LHCN-M2 (cell line): ENCODE data around the gene KRTAP4-4. TPM values are rescaled to one million over a fixed set of nuclear protein-coding genes. Genes with fewer than 3 reads are reported as not detected.
"Not testable (repeated sequence)": the region's sequence is repeated elsewhere in the genome, so short reads cannot be mapped to it uniquely, and the experiment has no call there.

ENCODE experiments used
- DNase-seq: peaks from one replicate; pipeline ENCODE4 v3.0.0-alpha.2; 2012; ENCODE audit warnings: low read depth
- polyA plus RNA-seq: library from polyadenylated mRNA; unstranded; fragments of >200 nt; gene quantifications from one replicate; pipeline ENCODE4 v1.2.1, GENCODE V29; 2012; ENCODE audit warnings: missing spikeins
- total RNA-seq: library from RNA; depleted of rRNA; stranded (reverse); fragments of >200 nt; gene quantifications from 2 replicates; pipeline ENCODE4 v1.2.3, GENCODE V29; 2014; rRNA removed

Gene KRTAP4-4
- total RNA-seq = not detected in 2 replicates
- polyA plus RNA-seq = not detected

DNA sequence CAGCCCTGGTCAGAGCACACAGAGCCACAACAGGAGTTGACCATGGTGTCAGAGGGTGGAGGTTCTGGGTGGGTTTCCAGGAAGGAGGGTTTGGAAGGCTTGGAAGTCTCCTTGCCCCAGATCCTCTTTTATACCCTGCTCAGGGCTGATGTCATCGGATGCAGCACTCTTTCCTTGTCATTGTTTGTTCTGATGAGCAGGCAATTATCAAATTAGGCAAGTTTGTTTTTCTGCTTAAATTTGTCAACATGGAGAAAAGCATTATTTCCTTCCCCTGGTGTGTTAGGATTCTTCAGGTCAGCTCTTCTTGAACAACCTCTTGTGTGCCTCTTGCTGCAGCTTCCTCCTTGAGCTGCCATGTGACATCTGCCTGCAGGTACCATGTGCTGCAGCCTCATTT lies at the start of gene KRTAP4-4:
Gene KRTAP4-4 (minus strand): TSS at position 101 of the 400 bp plus-strand sequence. CDS start 57 bp downstream, at position 44.
- no peak for DNase-seq

DNA sequence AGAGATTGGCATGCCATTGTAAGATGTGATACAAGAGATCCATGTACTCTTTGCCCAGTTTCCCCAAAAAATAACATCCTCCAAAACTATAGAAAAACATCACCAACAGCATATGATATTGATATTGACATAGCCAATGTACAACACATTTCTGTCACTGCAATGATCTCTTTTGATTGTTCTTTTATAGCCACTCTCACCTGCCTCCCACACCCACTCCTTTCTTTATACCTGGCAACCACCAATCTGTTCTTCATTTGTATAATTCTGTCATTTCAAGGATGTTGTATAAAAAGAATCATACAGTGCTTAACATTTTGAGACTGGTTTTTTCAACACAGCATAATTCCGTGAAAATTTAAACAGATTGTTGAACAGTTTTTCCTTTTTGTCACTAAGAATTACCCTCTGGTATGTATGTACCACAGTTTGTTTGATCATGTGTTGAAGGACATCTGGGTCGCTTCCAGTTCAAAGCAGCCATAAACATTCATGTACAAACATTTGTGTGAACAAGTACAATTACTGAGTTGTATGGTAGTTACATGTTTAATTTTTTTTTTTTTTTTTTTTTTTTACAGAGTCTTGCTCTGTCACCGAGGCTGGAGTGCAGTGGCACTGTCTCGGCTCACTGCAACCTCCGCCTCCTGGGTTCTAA lies 39.0 kb upstream of the KRTAP4-4 start:
- DNase-seq = no peak

DNA sequence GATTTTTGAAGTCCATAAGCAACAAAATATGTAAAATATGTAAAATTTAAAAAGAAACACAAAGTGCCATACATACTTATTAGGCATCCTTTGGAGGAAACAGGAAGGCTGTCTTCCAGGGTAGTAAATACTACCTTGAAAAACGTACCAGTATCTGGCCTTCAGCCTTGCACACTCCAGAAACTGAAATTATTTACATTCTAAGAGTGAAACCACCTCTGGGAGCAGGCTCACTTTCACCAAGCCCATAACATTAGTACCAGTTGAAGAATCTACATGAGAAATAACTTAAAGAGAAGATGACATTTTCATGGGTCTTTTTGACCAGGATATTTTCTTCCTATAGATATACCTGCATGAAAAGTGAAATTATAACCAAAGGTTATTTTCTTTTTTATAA lies 35.5 kb upstream of the KRTAP4-4 start:
- no peak for DNase-seq

DNA sequence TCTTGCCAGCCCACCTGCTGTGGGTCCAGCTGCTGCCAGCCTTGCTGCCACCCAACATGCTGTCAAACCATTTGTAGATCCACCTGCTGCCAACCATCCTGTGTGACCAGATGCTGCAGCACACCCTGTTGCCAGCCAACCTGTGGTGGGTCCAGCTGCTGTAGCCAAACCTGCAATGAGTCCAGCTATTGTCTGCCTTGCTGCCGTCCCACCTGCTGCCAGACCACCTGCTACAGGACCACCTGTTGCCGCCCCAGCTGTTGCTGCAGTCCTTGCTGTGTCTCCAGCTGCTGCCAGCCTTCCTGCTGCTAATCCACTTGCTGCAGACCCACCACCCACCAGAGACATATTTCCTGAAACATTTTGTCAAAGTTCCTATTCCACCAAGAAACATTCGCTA lies 29.8 kb upstream of the KRTAP4-4 start:
- peak; percentile 14 for DNase-seq

DNA sequence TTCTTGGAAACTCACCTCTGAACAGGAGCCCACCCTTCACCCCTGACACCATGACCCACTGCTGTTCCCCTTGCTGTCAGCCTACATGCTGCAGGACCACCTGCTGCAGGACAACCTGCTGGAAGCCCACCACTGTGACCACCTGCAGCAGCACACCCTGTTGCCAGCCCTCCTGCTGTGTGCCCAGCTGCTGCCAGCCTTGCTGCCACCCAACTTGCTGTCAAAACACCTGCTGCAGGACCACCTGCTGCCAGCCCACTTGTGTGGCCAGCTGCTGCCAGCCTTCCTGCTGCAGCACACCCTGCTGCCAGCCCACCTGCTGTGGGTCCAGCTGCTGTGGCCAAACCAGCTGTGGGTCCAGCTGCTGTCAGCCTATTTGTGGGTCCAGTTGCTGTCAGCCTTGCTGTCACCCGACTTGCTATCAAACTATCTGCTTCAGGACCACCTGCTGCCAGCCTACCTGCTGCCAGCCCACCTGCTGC lies 29.3 kb upstream of the KRTAP4-4 start, which contains the start of gene KRTAP9-1:
Gene KRTAP9-1 (plus strand): TSS at position 51 of the 482 bp plus-strand sequence. CDS start 0 bp downstream, at position 51.
- not testable (repeated sequence) for DNase-seq

DNA sequence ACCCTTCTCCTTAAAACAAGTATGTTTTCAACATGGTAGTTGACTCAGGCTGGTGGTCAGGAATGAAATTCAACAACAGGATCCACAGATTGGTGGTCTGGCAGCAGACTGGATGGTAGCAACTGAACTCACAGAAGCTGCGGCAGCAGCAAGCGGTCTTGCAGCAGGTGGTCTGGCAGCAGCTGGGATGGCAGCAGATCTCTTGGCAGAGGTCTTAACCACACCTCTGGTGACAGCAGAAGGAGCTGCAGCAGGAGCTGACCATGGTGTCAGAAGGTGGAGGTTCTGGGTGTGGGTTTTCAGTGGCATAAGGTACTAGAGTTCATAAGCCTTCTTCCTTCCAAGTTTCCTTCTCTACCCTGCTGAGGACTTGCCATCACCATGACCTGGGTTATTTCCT lies 26.3 kb upstream of the KRTAP4-4 start:
- DNase-seq = peak; percentile 60

DNA sequence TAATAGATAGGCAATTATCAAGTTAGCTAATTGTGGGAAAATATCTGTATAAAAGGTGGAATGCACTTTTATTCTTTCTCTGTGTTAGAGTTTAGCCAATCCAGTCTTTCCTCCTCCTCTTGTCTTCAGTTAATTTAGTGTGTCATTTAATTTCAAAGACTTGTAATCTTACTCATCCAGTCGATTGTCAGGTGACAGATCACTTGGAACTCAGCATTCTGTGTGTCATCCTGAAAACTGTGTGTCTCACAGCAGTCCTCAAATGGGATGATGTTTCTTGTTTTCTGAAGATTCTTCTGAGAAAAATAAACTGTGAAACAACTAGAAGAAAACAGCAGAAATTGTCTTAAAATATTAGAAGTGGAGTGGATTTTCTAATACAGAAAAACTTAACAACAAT lies 24.5 kb upstream of the KRTAP4-4 start:
- DNase-seq = no peak

DNA sequence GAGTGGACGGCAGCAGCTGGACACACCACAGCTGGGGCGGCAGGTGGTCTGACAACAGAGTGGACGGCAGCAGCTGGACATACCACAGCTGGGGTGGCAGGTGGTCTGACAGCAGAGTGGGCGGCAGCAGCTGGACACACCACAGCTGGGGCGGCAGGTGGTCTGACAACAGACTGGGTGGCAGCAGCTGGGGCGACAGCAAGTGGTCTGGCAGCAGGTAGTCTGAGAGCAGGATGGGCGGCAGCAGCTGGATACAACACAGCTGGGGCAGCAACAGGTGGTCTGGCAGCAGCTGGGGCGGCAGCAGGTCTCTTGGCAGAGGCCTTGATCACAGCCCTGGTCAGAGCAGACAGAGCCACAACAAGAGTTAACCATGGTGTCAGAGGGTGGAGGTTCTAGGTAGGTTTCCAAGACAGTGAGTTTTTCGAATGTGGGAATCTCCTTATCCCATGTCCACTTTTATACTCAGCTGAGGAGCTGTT lies 24.0 kb upstream of the KRTAP4-4 start, which contains the start of gene KRTAP4-1:
Gene KRTAP4-1 (minus strand): TSS at position 432 of the 482 bp plus-strand sequence. CDS start 57 bp downstream, at position 375.
- peak; percentile 32 for DNase-seq

DNA sequence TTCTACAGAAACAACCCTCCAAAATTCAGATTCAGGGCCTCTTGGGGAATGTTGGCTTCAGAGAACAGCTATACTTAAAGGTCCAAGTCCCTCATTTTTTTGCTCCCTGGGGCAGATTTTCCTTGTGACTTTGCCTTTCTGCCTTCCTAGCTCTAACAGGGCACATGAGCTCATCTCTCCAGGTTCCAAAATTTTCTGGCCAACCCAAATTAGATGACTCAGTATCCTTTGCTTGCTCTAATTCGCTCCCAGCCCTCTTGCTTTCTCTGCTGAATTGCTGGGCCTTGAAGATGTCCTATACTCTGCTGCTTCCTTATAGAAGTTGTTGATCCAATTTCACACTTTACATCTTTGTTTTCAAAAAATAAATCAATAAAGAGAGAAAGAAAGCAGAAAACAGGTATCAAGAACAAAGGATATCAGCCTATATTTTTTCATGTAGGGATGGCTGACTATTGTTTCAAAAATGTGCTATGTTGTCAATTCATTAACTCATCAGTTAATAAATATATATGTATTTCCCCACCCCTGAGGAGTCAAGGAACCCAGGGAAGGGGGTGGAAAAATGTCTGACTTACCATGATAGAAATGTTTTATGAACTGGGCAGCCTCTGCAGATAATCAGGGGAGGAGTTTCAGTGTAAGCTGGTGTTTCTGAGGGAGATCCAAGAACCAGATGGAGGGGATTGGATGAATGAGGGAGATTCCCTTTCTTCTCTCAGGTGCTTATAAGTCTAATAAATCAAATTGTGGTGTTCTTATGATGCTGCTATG lies 18.5 kb upstream of the KRTAP4-4 start:
- no peak for DNase-seq

DNA sequence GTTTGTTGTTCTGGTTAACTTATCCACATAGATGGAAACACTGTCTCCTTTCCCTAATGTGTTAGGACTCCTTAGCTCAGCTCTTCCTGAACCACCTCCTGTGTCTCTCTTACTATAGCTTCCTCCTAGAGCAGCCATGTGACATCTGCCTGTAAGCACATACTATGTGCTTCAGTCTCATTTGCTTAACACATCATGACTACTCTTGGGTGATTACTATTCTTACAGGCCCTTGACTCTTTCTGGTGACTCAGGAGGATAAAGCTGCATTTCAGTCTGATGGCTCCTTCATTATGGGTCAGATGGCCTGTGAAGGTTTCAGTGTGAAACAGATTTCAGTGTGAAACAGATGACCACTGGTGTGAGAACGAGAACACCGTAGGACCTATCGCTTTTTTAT lies 17.8 kb upstream of the KRTAP4-4 start:
- no peak for DNase-seq

DNA sequence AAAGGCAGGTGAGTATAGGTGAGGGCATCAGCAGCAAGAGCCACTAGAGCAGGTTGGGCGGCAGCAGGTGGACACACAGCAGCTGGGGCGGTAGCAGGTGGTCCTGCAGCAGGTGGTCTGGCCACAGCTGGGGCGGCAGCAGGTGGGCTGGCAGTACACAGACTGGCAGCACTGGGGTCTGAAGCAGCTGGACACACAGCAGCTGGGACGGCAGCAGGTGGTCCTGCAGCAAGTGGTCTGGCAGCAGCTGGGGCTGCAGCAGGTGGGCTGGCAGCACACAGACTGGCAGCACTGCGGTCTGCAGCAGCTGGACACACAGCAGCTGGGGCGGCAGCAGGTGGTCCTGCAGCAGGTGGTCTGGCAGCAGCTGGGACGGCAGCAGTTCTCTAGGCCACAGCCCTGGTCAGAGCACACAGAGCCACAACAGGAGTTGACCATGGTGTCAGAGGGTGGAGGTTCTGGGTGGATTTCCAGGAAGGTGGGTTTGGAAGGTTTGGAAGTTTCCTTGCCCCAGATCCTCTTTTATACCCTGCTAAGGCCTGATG lies 17.3 kb upstream of the KRTAP4-4 start, which contains the start of gene KRTAP4-2:
Gene KRTAP4-2 (minus strand): TSS at position 495 of the 545 bp plus-strand sequence. CDS start 57 bp downstream, at position 438.
- no peak for DNase-seq

DNA sequence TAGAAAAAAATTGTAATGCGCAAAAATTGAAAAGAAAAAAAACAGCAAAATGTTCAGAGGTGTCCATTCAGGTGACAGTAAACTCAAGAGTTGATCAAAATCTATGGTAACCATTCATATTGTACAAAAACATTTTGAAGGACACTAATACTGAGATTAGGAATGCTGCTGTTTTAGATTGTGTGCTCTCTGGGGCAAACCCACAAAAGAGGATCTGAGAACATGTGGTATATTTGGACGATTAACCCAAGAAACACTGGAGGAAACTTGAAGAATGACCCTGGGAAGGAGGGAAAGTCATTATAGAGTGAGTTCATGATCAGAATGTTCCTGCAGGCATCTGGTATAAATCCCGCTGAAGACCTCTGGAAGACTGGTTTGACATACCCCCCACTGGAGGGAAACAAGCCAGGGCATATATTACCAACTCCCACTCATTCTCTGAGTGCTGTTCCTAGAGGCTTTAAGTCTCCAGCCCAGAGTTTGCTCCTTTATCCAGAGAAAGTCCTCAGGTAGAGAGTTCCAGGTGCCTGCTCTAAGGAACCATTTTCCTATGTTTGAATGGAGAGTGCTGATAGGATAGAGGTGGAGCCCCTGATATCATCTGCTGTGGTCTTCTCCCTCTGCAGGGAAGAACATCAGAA lies 16.3 kb upstream of the KRTAP4-4 start:
- DNase-seq = no peak

DNA sequence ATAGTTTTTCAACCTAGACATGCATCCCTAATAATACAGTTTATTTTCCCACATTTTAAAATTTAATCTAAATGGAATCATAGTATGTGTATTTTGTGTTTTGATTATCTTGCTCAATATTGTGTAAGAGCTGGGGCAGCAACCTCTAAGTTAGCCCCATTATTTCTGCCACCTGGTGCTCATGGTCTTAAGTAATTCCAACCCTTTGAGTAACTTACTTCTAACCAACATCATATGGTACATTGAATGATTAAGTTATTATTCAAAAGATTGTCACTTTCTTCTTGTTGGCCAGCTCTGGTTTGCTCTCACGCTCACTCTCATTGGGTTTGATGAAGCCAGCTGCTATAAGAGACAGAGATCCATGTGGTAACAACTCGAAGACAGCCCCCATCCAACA lies 11.3 kb upstream of the KRTAP4-4 start:
- DNase-seq = peak; percentile 35

DNA sequence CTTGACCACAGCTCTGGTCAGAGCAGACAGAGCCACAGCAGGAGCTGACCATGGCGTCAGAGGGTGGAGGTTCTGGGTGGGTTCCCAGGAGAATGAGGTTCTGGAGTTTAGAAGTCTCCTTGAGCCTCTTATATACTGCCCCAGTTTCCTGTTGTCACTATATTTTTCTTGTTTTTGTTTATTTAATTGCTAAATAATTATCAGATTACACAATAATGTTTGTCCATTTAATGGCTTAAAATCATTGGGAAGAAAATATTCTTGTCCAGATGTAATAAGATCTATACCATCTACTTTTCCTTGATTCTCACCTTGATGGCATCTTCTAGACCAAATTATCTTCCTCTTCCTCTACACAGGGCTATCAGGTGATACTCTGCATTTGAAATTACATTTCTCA lies 7.6 kb upstream of the KRTAP4-4 start, which contains the start of gene KRTAP4-3:
Gene KRTAP4-3 (minus strand): TSS at position 101 of the 400 bp plus-strand sequence. CDS start 49 bp downstream, at position 52.
- no peak for DNase-seq

DNA sequence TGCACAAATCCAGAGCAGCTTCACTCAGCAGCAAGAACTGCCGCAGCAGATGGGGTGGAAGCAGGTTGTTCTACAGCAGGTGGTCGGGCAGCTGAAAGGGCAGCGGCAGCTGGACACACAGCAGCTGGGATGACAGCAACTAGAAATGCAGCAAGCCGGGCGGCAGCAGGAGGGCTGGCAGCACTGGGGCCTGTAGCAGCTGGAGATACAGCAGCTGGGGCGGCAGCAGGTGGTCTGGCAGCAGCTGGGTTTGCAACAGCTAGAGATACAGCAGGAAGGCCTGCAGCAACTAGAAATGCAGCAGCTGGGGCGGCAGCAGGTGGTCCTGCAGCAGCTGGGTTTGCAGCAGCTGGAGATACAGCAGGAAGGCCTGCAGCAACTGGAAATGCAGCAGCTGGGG lies 7.0 kb upstream of the KRTAP4-4 start:
- DNase-seq = peak; percentile 14

DNA sequence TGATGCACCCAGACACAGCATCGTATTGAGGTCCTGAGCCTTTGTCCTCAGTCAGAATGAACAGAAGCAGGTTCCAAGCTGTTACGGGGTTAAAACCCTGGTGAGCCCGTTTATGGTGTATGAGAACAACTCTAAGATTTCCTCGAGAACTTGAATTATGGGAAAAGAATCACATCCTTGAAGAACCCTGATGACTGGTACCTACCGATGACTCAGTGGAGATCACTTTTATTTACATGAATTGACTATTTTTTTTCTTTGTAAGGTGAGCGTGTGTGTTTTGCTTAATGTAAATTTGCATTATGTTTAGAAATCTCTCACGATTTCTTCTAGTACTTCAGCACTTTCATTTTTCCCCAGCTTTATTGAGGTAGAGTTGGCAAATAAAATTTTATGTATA lies 3.3 kb upstream of the KRTAP4-4 start:
- no peak for DNase-seq

DNA sequence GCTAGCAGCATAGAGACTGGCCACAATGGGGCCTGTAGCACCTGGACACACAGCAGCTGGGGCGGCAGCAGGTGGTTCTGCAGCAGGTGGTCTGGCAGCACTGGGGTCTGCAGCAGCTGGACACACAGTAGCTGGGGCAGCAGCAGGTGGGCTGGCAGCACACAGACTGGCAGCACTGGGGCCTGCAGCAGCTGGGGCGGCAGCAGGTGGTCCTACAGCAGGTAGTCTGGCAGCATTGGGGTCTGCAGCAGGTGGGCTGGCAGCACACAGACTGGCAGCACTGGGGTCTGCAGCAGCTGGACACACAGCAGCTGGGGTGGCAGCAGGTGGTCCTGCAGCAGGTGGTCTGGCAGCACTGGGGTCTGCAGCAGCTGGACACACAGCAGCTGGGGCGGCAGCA lies 358 bp downstream of the KRTAP4-4 start:
- not testable (repeated sequence) for DNase-seq

DNA sequence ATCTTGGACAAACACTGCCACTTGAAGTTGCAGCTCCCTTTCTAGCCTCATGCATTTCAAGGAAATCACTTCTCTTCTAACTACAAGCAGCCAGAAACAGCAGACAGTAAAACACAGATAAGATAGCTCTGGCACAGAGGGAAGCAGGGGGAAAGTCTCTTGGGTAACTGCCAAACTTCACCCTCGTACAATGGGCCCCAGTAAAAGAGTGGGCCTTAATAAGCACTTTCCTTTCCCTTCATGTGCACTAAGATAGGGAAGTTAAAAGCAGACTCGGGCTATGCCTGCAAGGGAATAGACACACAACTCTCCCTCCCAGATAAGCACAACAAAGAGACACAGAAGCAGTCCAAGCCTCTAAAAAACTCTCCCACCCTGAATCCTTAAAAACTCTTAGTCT lies 6.7 kb downstream of the KRTAP4-4 start:
- no peak for DNase-seq

DNA sequence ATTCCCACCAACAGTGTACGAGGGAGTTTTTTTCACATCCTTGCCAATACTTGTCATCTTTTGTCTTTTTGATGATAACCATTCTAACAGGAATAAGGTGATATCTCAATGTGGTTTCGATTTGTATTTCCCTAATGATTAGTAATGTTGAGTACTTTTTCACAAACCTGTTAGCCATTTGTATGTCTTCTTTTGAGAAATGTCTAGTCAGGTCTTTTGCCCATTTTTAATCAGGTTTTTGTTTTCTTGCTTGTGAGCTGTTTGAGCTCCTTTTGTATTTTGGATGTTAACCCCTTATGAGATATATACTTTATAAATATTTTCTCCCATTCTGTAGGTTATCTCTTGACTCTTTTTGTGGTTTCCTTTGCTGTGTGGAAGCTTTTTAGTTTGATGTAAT lies 9.0 kb downstream of the KRTAP4-4 start:
- no peak for DNase-seq

DNA sequence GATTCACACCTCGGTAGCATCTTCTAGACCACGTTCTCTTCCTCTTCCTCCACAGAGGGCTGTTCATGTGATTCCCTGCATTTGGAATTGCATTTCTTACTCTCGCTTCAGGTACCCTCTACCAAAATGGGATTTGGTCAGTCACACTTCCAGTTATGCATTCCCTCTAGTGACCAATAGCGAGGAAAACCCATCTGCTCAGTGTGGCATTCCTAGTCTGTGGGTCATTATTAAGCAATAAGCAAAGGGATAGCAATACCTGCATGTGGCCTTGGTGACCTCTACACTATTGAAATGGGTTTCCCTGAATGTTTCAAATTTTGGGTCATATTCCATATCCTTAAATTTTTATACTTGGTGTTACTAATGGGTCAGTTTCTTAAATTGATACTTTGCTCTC lies 10.5 kb downstream of the KRTAP4-4 start:
- no peak for DNase-seq

DNA sequence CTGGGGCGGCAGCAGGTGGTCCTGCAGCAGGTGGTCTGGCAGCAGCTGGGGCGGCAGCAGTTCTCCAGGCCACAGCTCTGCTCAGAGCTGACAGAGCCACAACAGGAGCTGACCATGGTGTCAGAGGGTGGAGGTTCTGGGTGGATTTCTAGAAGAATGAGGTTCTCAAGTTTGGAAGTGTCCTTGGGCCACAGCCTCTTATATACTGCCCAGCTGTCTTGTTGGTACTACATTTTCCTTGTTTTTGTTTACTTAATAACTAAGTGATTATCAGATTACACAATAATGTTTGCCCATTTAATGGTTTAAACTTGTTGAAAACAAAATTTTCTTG lies 10.9 kb downstream of the KRTAP4-4 start, which contains the start of gene KRTAP4-5:
Gene KRTAP4-5 (minus strand): TSS at position 174 of the 334 bp plus-strand sequence. CDS start 58 bp downstream, at position 116.
- DNase-seq = no peak
